Measurements from ENCODE around the gene SPATA33. TPM values are rescaled to one million over a fixed set of nuclear protein-coding genes. Genes with fewer than 3 reads are reported as not detected.
A peak's percentile ranks its signal among the peaks of the same experiment; 100 is the strongest.

Gene SPATA33
- total RNA-seq, 1 experiment from 2014 or later = 12.0 TPM

DNA sequence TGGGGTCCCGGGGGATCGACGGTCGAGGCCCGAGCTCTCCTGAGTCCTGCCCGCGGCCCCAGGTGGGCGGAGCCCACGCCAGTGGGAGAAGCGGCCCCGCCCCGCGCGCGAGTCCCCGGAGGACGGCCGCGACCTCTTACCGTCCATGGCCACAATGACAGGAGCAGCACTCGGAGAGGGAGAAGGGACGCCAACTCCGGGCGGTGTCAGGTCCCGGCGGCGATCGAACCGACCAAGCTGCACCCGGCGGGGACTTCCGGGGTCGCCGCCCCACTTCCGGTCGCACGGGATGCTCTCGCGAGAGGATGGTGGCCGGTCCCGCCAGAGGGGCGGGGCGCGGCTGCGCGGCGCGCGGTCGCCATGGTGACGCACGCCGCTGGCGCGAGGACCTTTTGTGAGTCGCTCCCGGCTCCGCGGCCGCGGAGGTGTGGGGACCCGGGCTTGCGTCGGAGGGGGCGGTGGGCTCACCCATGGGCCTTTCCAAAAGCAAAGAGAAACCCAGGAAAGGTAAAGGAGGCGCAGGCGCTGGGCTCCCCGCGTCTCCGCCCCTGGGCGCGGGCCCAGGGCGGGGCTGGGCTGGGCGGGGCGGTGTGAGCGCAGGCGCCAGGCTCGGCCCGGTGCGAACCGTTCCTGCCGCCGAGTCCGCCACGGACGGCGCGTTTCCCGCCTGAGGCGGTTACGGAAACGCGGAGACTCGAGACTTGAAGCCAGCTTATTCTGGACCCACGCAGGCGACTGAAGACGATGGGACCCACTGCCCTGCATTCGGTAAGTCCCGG is at the start of gene SPATA33, which contains the start of gene CHMP1A (continued):
- peak; percentile 56; the same call in 1 of the 2 replicates for TF ChIP-seq ETV6 (CRISPR knock-in tag; IDR thresholded peaks at IDR 0.05)
- TF ChIP-seq, protein P1, sequence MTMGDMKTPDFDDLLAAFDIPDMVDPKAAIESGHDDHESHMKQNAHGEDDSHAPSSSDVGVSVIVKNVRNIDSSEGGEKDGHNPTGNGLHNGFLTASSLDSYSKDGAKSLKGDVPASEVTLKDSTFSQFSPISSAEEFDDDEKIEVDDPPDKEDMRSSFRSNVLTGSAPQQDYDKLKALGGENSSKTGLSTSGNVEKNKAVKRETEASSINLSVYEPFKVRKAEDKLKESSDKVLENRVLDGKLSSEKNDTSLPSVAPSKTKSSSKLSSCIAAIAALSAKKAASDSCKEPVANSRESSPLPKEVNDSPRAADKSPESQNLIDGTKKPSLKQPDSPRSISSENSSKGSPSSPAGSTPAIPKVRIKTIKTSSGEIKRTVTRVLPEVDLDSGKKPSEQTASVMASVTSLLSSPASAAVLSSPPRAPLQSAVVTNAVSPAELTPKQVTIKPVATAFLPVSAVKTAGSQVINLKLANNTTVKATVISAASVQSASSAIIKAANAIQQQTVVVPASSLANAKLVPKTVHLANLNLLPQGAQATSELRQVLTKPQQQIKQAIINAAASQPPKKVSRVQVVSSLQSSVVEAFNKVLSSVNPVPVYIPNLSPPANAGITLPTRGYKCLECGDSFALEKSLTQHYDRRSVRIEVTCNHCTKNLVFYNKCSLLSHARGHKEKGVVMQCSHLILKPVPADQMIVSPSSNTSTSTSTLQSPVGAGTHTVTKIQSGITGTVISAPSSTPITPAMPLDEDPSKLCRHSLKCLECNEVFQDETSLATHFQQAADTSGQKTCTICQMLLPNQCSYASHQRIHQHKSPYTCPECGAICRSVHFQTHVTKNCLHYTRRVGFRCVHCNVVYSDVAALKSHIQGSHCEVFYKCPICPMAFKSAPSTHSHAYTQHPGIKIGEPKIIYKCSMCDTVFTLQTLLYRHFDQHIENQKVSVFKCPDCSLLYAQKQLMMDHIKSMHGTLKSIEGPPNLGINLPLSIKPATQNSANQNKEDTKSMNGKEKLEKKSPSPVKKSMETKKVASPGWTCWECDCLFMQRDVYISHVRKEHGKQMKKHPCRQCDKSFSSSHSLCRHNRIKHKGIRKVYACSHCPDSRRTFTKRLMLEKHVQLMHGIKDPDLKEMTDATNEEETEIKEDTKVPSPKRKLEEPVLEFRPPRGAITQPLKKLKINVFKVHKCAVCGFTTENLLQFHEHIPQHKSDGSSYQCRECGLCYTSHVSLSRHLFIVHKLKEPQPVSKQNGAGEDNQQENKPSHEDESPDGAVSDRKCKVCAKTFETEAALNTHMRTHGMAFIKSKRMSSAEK (CRISPR knock-in tag; IDR thresholded peaks at IDR 0.05; ENCODE audit: borderline replicate concordance) = no peak
- TF ChIP-seq, protein P2, sequence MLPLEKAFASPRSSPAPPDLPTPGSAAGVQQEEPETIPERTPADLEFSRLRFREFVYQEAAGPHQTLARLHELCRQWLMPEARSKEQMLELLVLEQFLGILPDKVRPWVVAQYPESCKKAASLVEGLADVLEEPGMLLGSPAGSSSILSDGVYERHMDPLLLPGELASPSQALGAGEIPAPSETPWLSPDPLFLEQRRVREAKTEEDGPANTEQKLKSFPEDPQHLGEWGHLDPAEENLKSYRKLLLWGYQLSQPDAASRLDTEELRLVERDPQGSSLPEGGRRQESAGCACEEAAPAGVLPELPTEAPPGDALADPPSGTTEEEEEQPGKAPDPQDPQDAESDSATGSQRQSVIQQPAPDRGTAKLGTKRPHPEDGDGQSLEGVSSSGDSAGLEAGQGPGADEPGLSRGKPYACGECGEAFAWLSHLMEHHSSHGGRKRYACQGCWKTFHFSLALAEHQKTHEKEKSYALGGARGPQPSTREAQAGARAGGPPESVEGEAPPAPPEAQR (CRISPR knock-in tag; IDR thresholded peaks at IDR 0.05) = no peak
- TF ChIP-seq CREM (CRISPR knock-in tag; IDR thresholded peaks at IDR 0.05) = no peak
- TF ChIP-seq, protein P3, sequence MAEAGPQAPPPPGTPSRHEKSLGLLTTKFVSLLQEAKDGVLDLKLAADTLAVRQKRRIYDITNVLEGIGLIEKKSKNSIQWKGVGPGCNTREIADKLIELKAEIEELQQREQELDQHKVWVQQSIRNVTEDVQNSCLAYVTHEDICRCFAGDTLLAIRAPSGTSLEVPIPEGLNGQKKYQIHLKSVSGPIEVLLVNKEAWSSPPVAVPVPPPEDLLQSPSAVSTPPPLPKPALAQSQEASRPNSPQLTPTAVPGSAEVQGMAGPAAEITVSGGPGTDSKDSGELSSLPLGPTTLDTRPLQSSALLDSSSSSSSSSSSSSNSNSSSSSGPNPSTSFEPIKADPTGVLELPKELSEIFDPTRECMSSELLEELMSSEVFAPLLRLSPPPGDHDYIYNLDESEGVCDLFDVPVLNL (CRISPR knock-in tag; IDR thresholded peaks at IDR 0.05; ENCODE audit: borderline replicate concordance, low read depth) = peak; percentile 34; the same call in 1 of the 2 replicates
- TF ChIP-seq FOXP1 (CRISPR knock-in tag; IDR thresholded peaks at IDR 0.05; ENCODE audit: borderline replicate concordance) = peak; percentile 42; the same call in 1 of the 2 replicates
- 0 out of 2 replicates have a peak, but pooled peaks have one; percentile 7 for TF ChIP-seq ZNF317 (CRISPR knock-in tag; IDR thresholded peaks at IDR 0.05; ENCODE audit: borderline replicate concordance, low read depth)
- TF ChIP-seq SMAD4 (CRISPR knock-in tag; IDR thresholded peaks at IDR 0.05) = no peak; the same call in 1 of the 2 replicates
- TF ChIP-seq, protein P4, sequence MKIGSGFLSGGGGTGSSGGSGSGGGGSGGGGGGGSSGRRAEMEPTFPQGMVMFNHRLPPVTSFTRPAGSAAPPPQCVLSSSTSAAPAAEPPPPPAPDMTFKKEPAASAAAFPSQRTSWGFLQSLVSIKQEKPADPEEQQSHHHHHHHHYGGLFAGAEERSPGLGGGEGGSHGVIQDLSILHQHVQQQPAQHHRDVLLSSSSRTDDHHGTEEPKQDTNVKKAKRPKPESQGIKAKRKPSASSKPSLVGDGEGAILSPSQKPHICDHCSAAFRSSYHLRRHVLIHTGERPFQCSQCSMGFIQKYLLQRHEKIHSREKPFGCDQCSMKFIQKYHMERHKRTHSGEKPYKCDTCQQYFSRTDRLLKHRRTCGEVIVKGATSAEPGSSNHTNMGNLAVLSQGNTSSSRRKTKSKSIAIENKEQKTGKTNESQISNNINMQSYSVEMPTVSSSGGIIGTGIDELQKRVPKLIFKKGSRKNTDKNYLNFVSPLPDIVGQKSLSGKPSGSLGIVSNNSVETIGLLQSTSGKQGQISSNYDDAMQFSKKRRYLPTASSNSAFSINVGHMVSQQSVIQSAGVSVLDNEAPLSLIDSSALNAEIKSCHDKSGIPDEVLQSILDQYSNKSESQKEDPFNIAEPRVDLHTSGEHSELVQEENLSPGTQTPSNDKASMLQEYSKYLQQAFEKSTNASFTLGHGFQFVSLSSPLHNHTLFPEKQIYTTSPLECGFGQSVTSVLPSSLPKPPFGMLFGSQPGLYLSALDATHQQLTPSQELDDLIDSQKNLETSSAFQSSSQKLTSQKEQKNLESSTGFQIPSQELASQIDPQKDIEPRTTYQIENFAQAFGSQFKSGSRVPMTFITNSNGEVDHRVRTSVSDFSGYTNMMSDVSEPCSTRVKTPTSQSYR (CRISPR knock-in tag; IDR thresholded peaks at IDR 0.05) = no peak
- no peak for TF ChIP-seq PRRX2 (CRISPR knock-in tag; IDR thresholded peaks at IDR 0.05)
- no peak for TF ChIP-seq ZNF416 (CRISPR knock-in tag; IDR thresholded peaks at IDR 0.05)
- peak; percentile 11; the same call in 1 of the 2 replicates for TF ChIP-seq ESRRA (CRISPR knock-in tag; IDR thresholded peaks at IDR 0.05; ENCODE audit: borderline replicate concordance)
- TF ChIP-seq ZNF423 (CRISPR knock-in tag; IDR thresholded peaks at IDR 0.05) = no peak
- no peak; the same call in 1 of the 2 replicates for TF ChIP-seq RELA (CRISPR knock-in tag; IDR thresholded peaks at IDR 0.05; ENCODE audit: borderline replicate concordance)
- no peak for TF ChIP-seq ZBTB21 (CRISPR knock-in tag; IDR thresholded peaks at IDR 0.05; ENCODE audit: borderline replicate concordance)
- TF ChIP-seq, protein P5, sequence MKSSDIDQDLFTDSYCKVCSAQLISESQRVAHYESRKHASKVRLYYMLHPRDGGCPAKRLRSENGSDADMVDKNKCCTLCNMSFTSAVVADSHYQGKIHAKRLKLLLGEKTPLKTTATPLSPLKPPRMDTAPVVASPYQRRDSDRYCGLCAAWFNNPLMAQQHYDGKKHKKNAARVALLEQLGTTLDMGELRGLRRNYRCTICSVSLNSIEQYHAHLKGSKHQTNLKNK (CRISPR knock-in tag; IDR thresholded peaks at IDR 0.05) = no peak
- TF ChIP-seq, protein P6, sequence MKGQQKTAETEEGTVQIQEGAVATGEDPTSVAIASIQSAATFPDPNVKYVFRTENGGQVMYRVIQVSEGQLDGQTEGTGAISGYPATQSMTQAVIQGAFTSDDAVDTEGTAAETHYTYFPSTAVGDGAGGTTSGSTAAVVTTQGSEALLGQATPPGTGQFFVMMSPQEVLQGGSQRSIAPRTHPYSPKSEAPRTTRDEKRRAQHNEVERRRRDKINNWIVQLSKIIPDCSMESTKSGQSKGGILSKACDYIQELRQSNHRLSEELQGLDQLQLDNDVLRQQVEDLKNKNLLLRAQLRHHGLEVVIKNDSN (CRISPR knock-in tag; IDR thresholded peaks at IDR 0.05) = peak; percentile 35; the same call in 1 of the 2 replicates
- no peak for TF ChIP-seq TCF7 (CRISPR knock-in tag; IDR thresholded peaks at IDR 0.05; ENCODE audit: low read depth)

All from WTC11 (cell line).